Esophagus squamous epithelium (tissue), 5 donors: Measurements from ENCODE around the gene ELMO2. TPM values are rescaled to one million over a fixed set of nuclear protein-coding genes. Genes with fewer than 3 reads are reported as not detected.

Source experiments
- DNase-seq: peaks from one replicate; lab custom pipeline; 2025; lab: John Stamatoyannopoulos, UW
- H3K27ac ChIP-seq, 4 donors: fragments of 200-600 bp; sonication (generic); one replicate each; pipeline ENCODE4 v1.5.1; 2016 to 2019; ENCODE audit warnings: mild to moderate bottlenecking in 1 of 4
- H3K27me3 ChIP-seq, 4 donors: fragments of 200-600 bp; sonication (generic); 1 replicate in 3 of 4; 2 replicates in 1 of 4; pipeline versions ENCODE4 v1.5.1 to v1.6.0; 2017 to 2021; ENCODE audit warnings: antibody characterized with exemption in 1 of 4
- H3K36me3 ChIP-seq, 3 donors: fragments of 200-600 bp; sonication (generic); one replicate each; pipeline ENCODE4 v1.5.1; 2016 to 2019
- H3K4me1 ChIP-seq, 3 donors: fragments of 200-600 bp; sonication (generic); one replicate each; pipeline ENCODE4 v1.5.1; 2017 to 2019
- H3K4me3 ChIP-seq, 4 donors: fragments of 200-600 bp; sonication (generic); 1 replicate in 3 of 4; 2 replicates in 1 of 4; pipeline ENCODE4 v1.5.1; 2016 to 2019; ENCODE audit warnings: mild to moderate bottlenecking in 2 of 4, moderate library complexity in 1 of 4
- H3K9me3 ChIP-seq, 3 donors: fragments of 200-600 bp; sonication (generic); one replicate each; pipeline ENCODE4 v1.5.1; 2016 to 2019
- POLR2A ChIP-seq, 4 donors: fragments of 450-650 bp; IDR thresholded peaks; one replicate each; pipeline ENCODE4 v1.6.1; 2017; ENCODE audit warnings: antibody characterized with exemption in 4 of 4, mild to moderate bottlenecking in 4 of 4, moderate library complexity in 3 of 4
- WGBS, 2 donors: methylation state at CpG; one replicate each; pipeline ENCODE4 v1.1.5; 2018; 5-methylcytosine and 5-hydroxymethylcytosine counted together
- intact Hi-C: fragments of 100-400 bp; cut with DNase I; formaldehyde crosslinking; loops from one replicate; pipeline ENCODE4 v1.15.0; 2022
- total RNA-seq, 4 donors: library from RNA; depleted of rRNA; stranded (reverse); fragments of >200 nt; gene quantifications; one replicate each; pipeline ENCODE4 v1.1.0, GENCODE V29; 2016
- TF ChIP-seq, protein P1 (sequence below), 6 experiments: fragments of 450-650 bp in 4 of 6; fragments of 200-600 bp in 2 of 6; sonication (generic) in 2 of 6; IDR thresholded peaks; one replicate each; pipeline ENCODE4 v1.5.1; 2016 to 2019; ENCODE audit warnings: antibody characterized with exemption in 6 of 6, mild to moderate bottlenecking in 4 of 6, moderate library complexity in 4 of 6
- donor health status: DM: yes; HTN: yes; CAD: no.

ELMO2 gene
- total RNA-seq, 4 donors from 2014 or later = 27.5 to 38.0 (median 37.0) TPM

DNA sequence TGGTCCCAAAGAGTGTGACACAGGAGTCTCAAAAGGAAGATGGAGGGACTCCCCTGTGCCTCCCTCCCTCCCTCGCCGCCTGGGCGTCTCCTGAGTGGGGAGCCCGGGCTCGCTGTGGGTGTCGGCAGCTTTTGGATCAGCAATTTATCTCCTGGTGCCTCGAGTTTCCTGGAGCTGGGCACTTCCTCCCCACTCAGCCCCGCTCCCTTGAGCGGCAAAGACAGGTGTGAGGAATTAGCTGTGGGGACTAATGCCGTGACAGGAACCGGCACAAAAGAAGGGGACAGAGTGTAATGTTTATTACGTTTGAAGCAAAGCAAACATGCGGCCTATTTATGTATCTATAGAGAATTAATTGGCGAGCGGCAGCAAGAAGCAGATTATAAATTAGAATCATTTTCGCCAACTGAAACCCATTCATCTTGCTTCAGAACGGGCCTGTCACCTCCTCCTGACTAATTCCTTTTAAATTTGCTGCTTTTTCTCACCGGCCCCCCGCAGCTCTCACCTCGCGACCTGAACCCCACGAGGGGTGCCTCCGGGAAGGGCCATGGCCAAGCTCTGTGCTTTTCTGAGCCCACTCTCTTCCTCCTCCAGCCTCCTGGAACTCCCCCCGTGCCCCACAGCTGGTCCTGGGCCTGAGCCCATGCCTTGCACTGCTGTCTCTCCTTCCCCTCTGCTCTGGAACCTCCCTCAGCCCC lies 89.3 kb downstream of the ELMO2 start:
- H3K36me3 ChIP-seq = no peaks in the 10 kb centered on the region
- H3K27ac ChIP-seq = no peak overlapping the region
- peaks cover 0 to 93% (median 12%) of the 10 kb centered on the region in 4 donors for H3K27me3 ChIP-seq
- intact Hi-C loops = no loop called here
- TF ChIP-seq POLR2A (IDR thresholded peaks at IDR 0.05) = no peak
- TF ChIP-seq, protein P1, sequence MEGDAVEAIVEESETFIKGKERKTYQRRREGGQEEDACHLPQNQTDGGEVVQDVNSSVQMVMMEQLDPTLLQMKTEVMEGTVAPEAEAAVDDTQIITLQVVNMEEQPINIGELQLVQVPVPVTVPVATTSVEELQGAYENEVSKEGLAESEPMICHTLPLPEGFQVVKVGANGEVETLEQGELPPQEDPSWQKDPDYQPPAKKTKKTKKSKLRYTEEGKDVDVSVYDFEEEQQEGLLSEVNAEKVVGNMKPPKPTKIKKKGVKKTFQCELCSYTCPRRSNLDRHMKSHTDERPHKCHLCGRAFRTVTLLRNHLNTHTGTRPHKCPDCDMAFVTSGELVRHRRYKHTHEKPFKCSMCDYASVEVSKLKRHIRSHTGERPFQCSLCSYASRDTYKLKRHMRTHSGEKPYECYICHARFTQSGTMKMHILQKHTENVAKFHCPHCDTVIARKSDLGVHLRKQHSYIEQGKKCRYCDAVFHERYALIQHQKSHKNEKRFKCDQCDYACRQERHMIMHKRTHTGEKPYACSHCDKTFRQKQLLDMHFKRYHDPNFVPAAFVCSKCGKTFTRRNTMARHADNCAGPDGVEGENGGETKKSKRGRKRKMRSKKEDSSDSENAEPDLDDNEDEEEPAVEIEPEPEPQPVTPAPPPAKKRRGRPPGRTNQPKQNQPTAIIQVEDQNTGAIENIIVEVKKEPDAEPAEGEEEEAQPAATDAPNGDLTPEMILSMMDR (IDR thresholded peaks at IDR 0.05) = no peak
- WGBS, 2 donors = 9 to 26% methylated on average over 14 to 24 of the region's 24 CpGs
- H3K4me3 ChIP-seq = no peak overlapping the region
- H3K4me1 ChIP-seq = peaks cover 5 to 39% (median 7%) of the 10 kb centered on the region in 3 donors
- no peak for DNase-seq
- H3K9me3 ChIP-seq = no peaks in the 10 kb centered on the region

Other genes with a start within 250 kb of the ELMO2 start
- 1 to 10 TPM in 2 of 4 donors, under 1 TPM in 2; 0.11 to 2.3 (median 0.76) TPM for gene CDH22, start 98.1 kb downstream of the ELMO2 start, total RNA-seq
- gene ZNF334, start 106.9 kb upstream of the ELMO2 start, total RNA-seq = 1 to 10 TPM in 2 of 4 donors, under 1 TPM in 2; 0.27 to 1.1 (median 0.90) TPM
- not detected for gene OCSTAMP, start 144.0 kb upstream of the ELMO2 start, total RNA-seq
- gene SLC13A3, start 244.8 kb upstream of the ELMO2 start, total RNA-seq = 1 to 10 TPM in 2 of 4 donors, under 1 TPM in 2; 0.34 to 1.5 (median 1.0) TPM